Fibroblast of mammary gland (primary cell): ENCODE measurements around the gene SCML1.
A peak's percentile ranks its signal among the peaks of the same experiment; 100 is the strongest.

Experiments used
- DNase-seq: peaks from one replicate; pipeline ENCODE4 v3.0.0-alpha.2; 2010; ENCODE audit warnings: low read depth
- H3K4me3 ChIP-seq: 2 replicates; pipeline ENCODE4 v1.5.1; 2011; ENCODE audit warnings: low read depth, mild to moderate bottlenecking, low read length, moderate library complexity; ENCODE audit not compliant: control insufficient read depth
- CTCF ChIP-seq: conservative IDR thresholded peaks from 2 replicates; pipeline ENCODE4 v1.5.1; 2011; ENCODE audit warnings: low read depth, low read length, inconsistent platforms; ENCODE audit not compliant: control insufficient read depth, insufficient read depth

SCML1 gene

DNA sequence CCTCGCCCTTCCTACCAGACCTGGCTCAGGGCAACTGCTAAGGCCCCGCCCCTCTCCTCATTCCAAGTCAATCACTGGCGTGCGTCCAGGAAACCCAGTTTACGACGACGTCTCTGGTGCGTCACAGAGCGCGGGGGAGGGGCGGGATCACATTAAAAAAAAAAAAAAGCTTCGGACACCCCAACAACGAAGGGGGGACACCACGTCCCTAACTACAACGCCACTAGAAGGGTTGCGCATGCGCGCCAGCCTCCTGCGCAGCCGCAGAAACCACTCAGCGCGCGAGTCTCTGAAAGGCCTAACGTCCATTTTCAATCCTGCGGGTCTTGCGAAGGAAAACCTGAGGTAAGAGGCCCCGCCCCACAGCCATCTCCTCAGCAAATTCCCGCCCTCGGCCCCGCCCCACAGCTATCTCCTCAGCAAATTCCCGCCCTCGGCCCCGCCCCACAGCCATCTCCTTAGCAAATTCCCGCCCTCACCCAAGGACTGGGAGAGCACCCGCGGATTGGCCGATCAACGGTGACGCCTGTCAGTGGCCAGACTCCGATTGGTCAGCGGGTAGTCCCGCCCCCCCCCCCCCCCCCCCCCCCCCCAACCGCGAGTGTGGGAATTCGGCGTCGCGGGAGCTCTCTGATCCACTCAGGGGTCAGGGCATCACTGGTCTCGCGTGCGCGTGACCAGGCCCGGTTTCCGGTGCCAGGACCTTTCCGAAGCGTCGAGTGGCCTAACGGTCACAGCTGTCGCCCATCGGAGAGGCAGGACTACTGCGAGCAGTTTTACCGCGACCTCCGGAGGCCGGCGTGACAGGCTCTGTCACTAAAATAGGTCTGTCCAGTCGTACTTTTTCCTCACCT, at the start of gene SCML1:
SCML1 (plus strand) TSS at position 638 of the 854 bp plus-strand sequence. CDS start 6,694 bp downstream, outside the sequence.
- no peak for TF ChIP-seq CTCF

DNA sequence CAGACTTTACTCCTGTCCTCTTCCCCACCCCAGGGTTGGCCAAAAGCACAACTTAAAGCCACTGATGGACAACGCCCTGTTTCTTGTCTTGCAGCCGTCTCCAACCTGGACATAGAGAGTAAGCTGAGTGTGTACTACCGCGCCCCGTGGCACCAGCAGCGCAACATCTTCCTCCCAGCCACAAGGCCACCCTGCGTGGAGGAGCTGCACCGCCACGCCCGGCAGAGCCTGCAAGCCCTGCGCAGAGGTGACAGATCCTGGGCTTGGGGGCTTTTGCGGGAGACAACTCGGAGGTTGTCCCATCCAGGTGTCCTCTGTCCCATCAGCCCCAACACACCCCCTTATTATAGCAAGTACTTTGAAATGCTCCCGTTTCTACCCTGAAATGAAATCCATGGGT, 49.6 kb upstream of the SCML1 start:
- no peak for TF ChIP-seq CTCF
- H3K4me3 ChIP-seq, result no peak overlapping the region

More for the DNA sequence above, at the start of gene SCML1:
- peak; percentile 93 for DNase-seq
- H3K4me3 ChIP-seq, result peak within 1 kb of the TSS; percentile 71

DNA sequence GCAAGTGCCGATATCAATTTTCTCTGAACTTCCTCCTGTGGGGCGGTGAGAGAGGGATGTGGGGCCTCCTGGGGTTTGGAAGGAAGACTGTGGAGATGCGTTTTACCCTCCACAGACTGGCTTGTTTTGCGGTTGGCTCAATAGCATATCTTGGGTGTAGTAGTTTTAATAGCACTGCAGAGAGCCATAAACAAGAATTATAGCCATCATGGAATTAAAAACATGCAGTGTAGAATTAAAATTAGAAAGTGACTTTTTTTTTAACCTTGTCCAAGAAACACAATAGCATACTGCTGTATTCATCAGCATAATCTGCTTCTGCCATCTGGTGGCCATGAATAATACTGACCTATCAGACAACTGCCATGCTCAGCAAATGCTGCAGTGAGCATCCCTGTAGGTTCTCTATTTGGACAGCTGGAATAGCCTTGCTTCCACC, 47.3 kb upstream of the SCML1 start:
- peak; percentile 73 for DNase-seq
- TF ChIP-seq CTCF, result peak; percentile 72
- no peak overlapping the region for H3K4me3 ChIP-seq

More for the DNA sequence above, 49.6 kb upstream of the SCML1 start:
- DNase-seq, result no peak

GRCh38 chrX:17692709-17693346, 44.5 kb upstream of the SCML1 start:
- DNase-seq, result peak; percentile 68
- TF ChIP-seq CTCF, result no peak
- no peak overlapping the region for H3K4me3 ChIP-seq

- no peak overlapping the region for H3K4me3 ChIP-seq
- no peak for TF ChIP-seq CTCF
- peak; percentile 42 for DNase-seq
These were observed 40.1 kb upstream of the SCML1 start for GRCh38 chrX:17697191-17697590.

DNA sequence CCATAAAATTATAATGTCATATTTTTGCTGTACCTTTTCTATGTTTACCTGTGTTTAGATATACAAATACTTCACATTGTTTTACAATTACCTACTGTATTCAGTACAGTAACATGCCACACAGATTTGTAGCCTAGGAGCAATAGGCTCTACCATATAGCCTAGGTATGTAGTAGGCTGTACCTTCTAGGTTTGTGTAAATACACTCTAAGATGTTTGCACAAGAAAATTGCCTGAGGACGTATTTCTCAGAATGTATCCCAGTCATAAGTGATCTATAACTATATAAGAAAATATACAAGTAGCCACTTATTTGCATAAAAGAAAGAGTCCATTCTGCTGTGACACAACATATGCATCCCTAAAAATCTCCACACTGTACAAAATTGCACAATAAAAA, 36.3 kb upstream of the SCML1 start:
- no peak for TF ChIP-seq CTCF
- DNase-seq, result no peak
- no peak overlapping the region for H3K4me3 ChIP-seq
